HepG2 (cell line): ENCODE measurements around the gene ZNF157.

ENCODE experiments used
- CTCF ChIP-seq: sonication (generic); formaldehyde crosslinking; IDR thresholded peaks from 2 replicates; pipeline ENCODE4 v1.5.0; 2020; ENCODE audit warnings: mild to moderate bottlenecking, missing genetic modification reagents, moderate library complexity
- ZBTB21 ChIP-seq: sonication (generic); formaldehyde crosslinking; IDR thresholded peaks from 2 replicates; pipeline ENCODE4 v1.4.0; 2020; ENCODE audit warnings: missing genetic modification reagents
- ZNF414 ChIP-seq: sonication (generic); formaldehyde crosslinking; IDR thresholded peaks from 2 replicates; pipeline ENCODE4 v1.5.0; 2020; ENCODE audit warnings: missing genetic modification reagents
- ZNF792 ChIP-seq: IDR thresholded peaks from 2 replicates; pipeline ENCODE4 v1.6.1; 2016

GRCh38 chrX:47321386-47321785, 49.0 kb upstream of the ZNF157 start:
- TF ChIP-seq ZNF792 (CRISPR knock-in tag): no peak
- no peak for TF ChIP-seq ZNF414 (CRISPR knock-in tag)
- TF ChIP-seq CTCF: no peak
- no peak for TF ChIP-seq ZBTB21 (CRISPR knock-in tag)
